Esophagus muscularis mucosa (tissue), 4 donors: ENCODE data around the gene GSTCD. TPM values are rescaled to one million over a fixed set of nuclear protein-coding genes. Genes with fewer than 3 reads are reported as not detected.

Source experiments
- DNase-seq: peaks from one replicate; pipeline ENCODE4 v3.0.0-alpha.2; 2017; ENCODE audit errors: extremely low spot score
- H3K27ac ChIP-seq, 4 donors: fragments of 200-600 bp; sonication (generic); replicated peaks in 1 of 4; 1 replicate in 3 of 4; 2 replicates in 1 of 4; pipeline ENCODE4 v1.5.1; 2016 to 2019; ENCODE audit warnings: mild to moderate bottlenecking in 1 of 4
- H3K27me3 ChIP-seq, 4 donors: fragments of 200-600 bp; sonication (generic); one replicate each; pipeline versions ENCODE4 v1.5.1 to v1.6.0; 2016 to 2019
- H3K36me3 ChIP-seq, 4 donors: fragments of 200-600 bp; sonication (generic); one replicate each; pipeline ENCODE4 v1.5.1; 2016 to 2019
- H3K4me1 ChIP-seq, 4 donors: fragments of 200-600 bp; sonication (generic); one replicate each; pipeline ENCODE4 v1.5.1; 2016 to 2019
- H3K4me3 ChIP-seq, 4 donors: fragments of 200-600 bp; sonication (generic); 1 replicate in 2 of 4; 2 replicates in 2 of 4; pipeline ENCODE4 v1.5.1; 2016 to 2019; ENCODE audit warnings: mild to moderate bottlenecking in 4 of 4, moderate library complexity in 1 of 4
- H3K9me3 ChIP-seq, 4 donors: fragments of 200-600 bp; sonication (generic); 1 replicate in 3 of 4; 2 replicates in 1 of 4; pipeline ENCODE4 v1.5.1; 2016 to 2019
- CTCF ChIP-seq, 3 experiments: fragments of 200-600 bp in 2 of 3; fragments of 450-650 bp in 1 of 3; sonication (generic) in 2 of 3; IDR thresholded peaks; one replicate each; pipeline ENCODE4 v1.5.1; 2017 to 2019; ENCODE audit warnings: antibody characterized with exemption in 3 of 3, mild to moderate bottlenecking in 2 of 3, moderate library complexity in 1 of 3
- EP300 ChIP-seq: sonication (generic); formaldehyde crosslinking; IDR thresholded peaks from one replicate; pipeline ENCODE4 v1.6.1; 2017; ENCODE audit warnings: antibody characterized with exemption
- POLR2A ChIP-seq: fragments of 450-650 bp; IDR thresholded peaks from one replicate; pipeline ENCODE4 v1.6.1; 2017; ENCODE audit warnings: antibody characterized with exemption, moderate library complexity, mild to moderate bottlenecking, low read depth
- POLR2AphosphoS5 ChIP-seq, 2 donors: sonication (generic); formaldehyde crosslinking; IDR thresholded peaks; one replicate each; pipeline ENCODE4 v1.6.1; 2017; ENCODE audit warnings: antibody characterized with exemption in 2 of 2
- WGBS: methylation state at CpG from one replicate; pipeline ENCODE4 v1.1.5; 2018; 5-methylcytosine and 5-hydroxymethylcytosine counted together
- intact Hi-C: fragments of 100-400 bp; cut with DNase I; formaldehyde crosslinking; loops from one replicate; pipeline ENCODE4 v1.15.1; 2023
- total RNA-seq, 4 donors: library from RNA; depleted of rRNA; stranded (reverse); fragments of >200 nt; gene quantifications; one replicate each; pipeline versions ENCODE4 v1.1.0 to v1.2.1, GENCODE V29; 2016

The GSTCD gene
- total RNA-seq, 4 donors from 2014 or later, result 5.2 to 14.5 (median 8.1) TPM

DNA sequence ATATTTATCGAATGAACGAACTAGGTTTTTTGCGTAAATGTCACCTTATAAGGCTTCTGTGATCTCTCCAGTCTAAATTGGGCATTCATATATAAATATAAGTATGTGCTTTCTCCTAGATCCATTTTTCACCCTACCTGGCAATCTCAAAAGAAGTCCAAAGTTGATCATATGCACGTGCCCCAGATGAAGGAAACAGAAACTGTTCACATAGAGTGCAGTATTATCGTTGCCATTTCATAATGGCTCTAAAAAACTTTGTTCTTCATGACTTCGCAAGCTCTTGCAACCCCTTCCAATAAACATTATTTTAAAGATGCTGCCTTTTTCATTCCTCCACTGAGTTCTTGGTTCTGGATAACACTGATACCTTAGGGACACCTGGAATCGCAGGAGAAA is 803 bp upstream of the GSTCD start:
- DNase-seq, result no peak
- intact Hi-C loops, result loop anchor here (5.0 to 10.0 kb wide), 2 partner anchors 235 to 357 kb away; partner anchors contain the start of gene PPA2
- H3K27ac ChIP-seq, result peak overlapping the region; percentile 82 to 96 (median 86)
- no peak for TF ChIP-seq CTCF (IDR thresholded peaks at IDR 0.05)
- no peak for TF ChIP-seq POLR2AphosphoS5 (IDR thresholded peaks at IDR 0.05)
- no peak for TF ChIP-seq EP300
- no peak for TF ChIP-seq POLR2A
- H3K4me1 ChIP-seq, result peaks cover 16 to 41% (median 31%) of the 10 kb centered on the region in 4 donors
- H3K27me3 ChIP-seq, result no peaks in the 10 kb centered on the region
- H3K4me3 ChIP-seq, result peak overlapping the region; percentile 72 to 92 (median 78)
- no peaks in the 10 kb centered on the region for H3K9me3 ChIP-seq
- H3K36me3 ChIP-seq, result peaks cover 0 to 6% (median 0%) of the 10 kb centered on the region in 4 donors
- 28% methylated on average over 7 of the region's 7 CpGs for WGBS

GRCh38 chr4:105709081-105709450 is 482 bp downstream of the GSTCD start:
- no peaks in the 10 kb centered on the region for H3K27me3 ChIP-seq
- intact Hi-C loops, result loop anchor here (5.0 to 10.0 kb wide), 2 partner anchors 237 to 356 kb away; partner anchors contain the start of gene PPA2
- 0% methylated on average over 7 of the region's 11 CpGs for WGBS
- H3K4me1 ChIP-seq, result peaks cover 16 to 41% (median 32%) of the 10 kb centered on the region in 4 donors
- DNase-seq, result no peak
- H3K4me3 ChIP-seq, result peak overlapping the region; percentile 72 to 92 (median 78)
- TF ChIP-seq POLR2AphosphoS5 (IDR thresholded peaks at IDR 0.05), result no peak
- TF ChIP-seq EP300, result no peak
- TF ChIP-seq POLR2A, result no peak
- TF ChIP-seq CTCF (IDR thresholded peaks at IDR 0.05), result no peak
- peak overlapping the region; percentile 82 to 96 (median 86) for H3K27ac ChIP-seq
- no peaks in the 10 kb centered on the region for H3K36me3 ChIP-seq
- H3K9me3 ChIP-seq, result no peaks in the 10 kb centered on the region

DNA sequence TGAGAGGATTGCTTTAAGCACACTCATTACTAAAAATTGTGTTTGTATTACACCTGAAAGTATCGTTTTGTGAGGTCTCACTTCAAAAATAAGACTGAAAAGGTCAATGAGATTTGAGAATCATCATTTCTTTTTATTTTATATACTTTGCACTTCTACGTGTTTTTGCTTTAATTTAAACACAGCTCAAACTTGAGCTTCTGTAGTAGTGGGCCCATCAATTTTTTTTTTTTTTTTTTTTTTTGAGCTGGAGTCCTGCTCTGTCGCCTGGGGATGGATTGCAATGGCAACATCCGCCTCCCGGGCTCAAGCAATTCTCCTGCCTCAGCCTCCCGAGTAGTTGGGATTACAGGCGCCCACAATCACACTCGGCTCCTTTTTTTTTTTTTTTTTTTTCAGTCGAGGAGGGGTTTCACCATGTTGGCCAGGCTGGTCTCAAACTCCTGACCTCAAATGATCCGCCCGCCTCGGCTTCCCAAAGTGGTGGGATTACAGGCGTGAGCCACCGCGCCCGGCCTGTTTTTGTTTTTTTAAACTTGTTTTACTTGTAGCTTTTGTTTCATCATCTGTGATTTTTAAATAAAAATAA is 1.5 kb downstream of the GSTCD start:
- H3K4me1 ChIP-seq, result peaks cover 16 to 43% (median 28%) of the 10 kb centered on the region in 4 donors
- no peaks in the 10 kb centered on the region for H3K9me3 ChIP-seq
- 70% methylated on average over 16 of the region's 16 CpGs for WGBS
- intact Hi-C loops, result no loop called here
- H3K4me3 ChIP-seq, result peak overlapping the region in 1 of 4 donors; percentile 92
- TF ChIP-seq CTCF (IDR thresholded peaks at IDR 0.05), result no peak
- TF ChIP-seq EP300, result no peak
- TF ChIP-seq POLR2A, result no peak
- no peak for TF ChIP-seq POLR2AphosphoS5 (IDR thresholded peaks at IDR 0.05)
- no peak for DNase-seq
- H3K36me3 ChIP-seq, result no peaks in the 10 kb centered on the region
- no peak overlapping the region for H3K27ac ChIP-seq
- no peaks in the 10 kb centered on the region for H3K27me3 ChIP-seq

DNA sequence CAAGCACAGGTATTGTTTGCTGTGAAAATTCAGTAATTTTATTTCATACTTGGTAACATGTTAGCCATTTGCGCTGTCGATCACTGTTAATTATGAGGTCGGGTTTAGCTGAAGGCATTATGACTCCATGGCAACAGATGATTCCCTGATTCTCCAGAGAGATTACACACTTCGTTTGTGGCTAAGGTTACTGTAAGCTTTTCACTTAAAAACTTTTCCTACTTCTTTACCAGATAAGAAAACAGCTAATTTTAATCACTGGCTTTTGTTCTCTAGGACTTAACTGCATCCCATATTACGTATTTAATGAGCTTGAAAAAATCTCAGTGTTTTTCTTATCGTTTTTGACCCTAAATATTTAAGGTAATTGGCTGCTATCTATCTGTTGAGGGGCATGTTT is 2.1 kb downstream of the GSTCD start:
- no peak overlapping the region for H3K4me3 ChIP-seq
- H3K4me1 ChIP-seq, result peaks cover 16 to 41% (median 28%) of the 10 kb centered on the region in 4 donors
- H3K27ac ChIP-seq, result no peak overlapping the region
- DNase-seq, result no peak
- no peaks in the 10 kb centered on the region for H3K36me3 ChIP-seq
- no peaks in the 10 kb centered on the region for H3K27me3 ChIP-seq
- no peak for TF ChIP-seq POLR2A
- TF ChIP-seq POLR2AphosphoS5 (IDR thresholded peaks at IDR 0.05), result no peak
- no peak for TF ChIP-seq EP300
- TF ChIP-seq CTCF (IDR thresholded peaks at IDR 0.05), result no peak
- intact Hi-C loops, result no loop called here
- WGBS, result 78% methylated on average over 6 of the region's 6 CpGs
- no peaks in the 10 kb centered on the region for H3K9me3 ChIP-seq
